ENCODE data around the gene KDM2A.
"Not testable (repeated sequence)": the region's sequence is repeated elsewhere in the genome, so short reads cannot be mapped to it uniquely, and the experiment has no call there.

The KDM2A gene

GRCh38 chr11:67117672-67118180 is 1.3 kb upstream of the KDM2A start:
- DNase-seq (ENCODE audit: low read depth in 2 of 2), result no peak

- DNase-seq (ENCODE audit: low read depth in 2 of 2), result no peak
Observed at GRCh38 chr11:67118181-67118766, 789 bp upstream of the KDM2A start.

GRCh38 chr11:67119585-67120391 is 725 bp downstream of the KDM2A start:
- no peak for DNase-seq (ENCODE audit: low read depth in 2 of 2)

- no peak for DNase-seq (ENCODE audit: low read depth in 2 of 2)
Observed at GRCh38 chr11:67120456-67120855, 1.4 kb downstream of the KDM2A start.

- no peak for DNase-seq (ENCODE audit: low read depth in 2 of 2)
Observed at GRCh38 chr11:67120881-67121710, 2.0 kb downstream of the KDM2A start.

- not testable (repeated sequence) for DNase-seq (ENCODE audit: low read depth in 2 of 2)
Observed at GRCh38 chr11:67123801-67124200, 4.7 kb downstream of the KDM2A start.

- DNase-seq (ENCODE audit: low read depth in 2 of 2), result not testable (repeated sequence)
Observed at GRCh38 chr11:67126243-67126642, 7.2 kb downstream of the KDM2A start.

- DNase-seq (ENCODE audit: low read depth in 2 of 2), result no peak
Observed at GRCh38 chr11:67126986-67127385, 7.9 kb downstream of the KDM2A start.

- not testable (repeated sequence) for DNase-seq (ENCODE audit: low read depth in 2 of 2)
Observed at GRCh38 chr11:67130861-67131260, 11.8 kb downstream of the KDM2A start.

GRCh38 chr11:67136156-67136555 is 17.1 kb downstream of the KDM2A start:
- DNase-seq (ENCODE audit: low read depth in 2 of 2), result no peak

GRCh38 chr11:67138922-67139321 is 19.9 kb downstream of the KDM2A start:
- no peak for DNase-seq (ENCODE audit: low read depth in 2 of 2)

- DNase-seq (ENCODE audit: low read depth in 2 of 2), result no peak
Observed at GRCh38 chr11:67146516-67147226, 27.6 kb downstream of the KDM2A start.

- DNase-seq (ENCODE audit: low read depth in 2 of 2), result no peak
Observed at GRCh38 chr11:67153971-67154370, 34.9 kb downstream of the KDM2A start.

- DNase-seq (ENCODE audit: low read depth in 2 of 2), result no peak
Observed at GRCh38 chr11:67154726-67155125, 35.7 kb downstream of the KDM2A start.

GRCh38 chr11:67157691-67158090 is 38.6 kb downstream of the KDM2A start:
- DNase-seq (ENCODE audit: low read depth in 2 of 2), result no peak

GRCh38 chr11:67158221-67158620 is 39.2 kb downstream of the KDM2A start:
- DNase-seq (ENCODE audit: low read depth in 2 of 2), result no peak

GRCh38 chr11:67160045-67160444 is 41.0 kb downstream of the KDM2A start:
- no peak for DNase-seq (ENCODE audit: low read depth in 2 of 2)

GRCh38 chr11:67160872-67161783 is 42.1 kb downstream of the KDM2A start:
- DNase-seq (ENCODE audit: low read depth in 2 of 2), result no peak

- no peak for DNase-seq (ENCODE audit: low read depth in 2 of 2)
Observed at GRCh38 chr11:67163006-67163405, 43.9 kb downstream of the KDM2A start.

GRCh38 chr11:67165623-67166022 is 46.6 kb downstream of the KDM2A start:
- no peak for DNase-seq (ENCODE audit: low read depth in 2 of 2)

- DNase-seq (ENCODE audit: low read depth in 2 of 2), result no peak
Observed at GRCh38 chr11:67167091-67167490, 48.0 kb downstream of the KDM2A start.
